Right atrium auricular region (tissue), 2 donors: ENCODE data around the gene FIGNL2. TPM values are rescaled to one million over a fixed set of nuclear protein-coding genes. Genes with fewer than 3 reads are reported as not detected.

Experiments used
- DNase-seq: peaks from one replicate; pipeline ENCODE4 v3.0.0-alpha.2; 2019; ENCODE audit warnings: low spot score
- H3K27ac ChIP-seq, 2 donors: fragments of 200-600 bp; sonication (generic); 1 replicate in 1 of 2; 2 replicates in 1 of 2; pipeline ENCODE4 v1.5.1; 2016 to 2019
- H3K27me3 ChIP-seq, 2 donors: fragments of 200-600 bp; sonication (generic); one replicate each; pipeline versions ENCODE4 v1.5.1 to v1.6.0; 2017 to 2019
- H3K36me3 ChIP-seq: fragments of 200-600 bp; sonication (generic); one replicate; pipeline ENCODE4 v1.5.1; 2016
- H3K4me1 ChIP-seq, 2 donors: fragments of 200-600 bp; sonication (generic); one replicate each; pipeline versions ENCODE4 v1.5.1 to v1.6.0; 2017 to 2019
- H3K4me3 ChIP-seq, 2 donors: fragments of 200-600 bp; sonication (generic); 1 replicate in 1 of 2; 2 replicates in 1 of 2; pipeline ENCODE4 v1.5.1; 2017 to 2019; ENCODE audit warnings: mild to moderate bottlenecking in 1 of 2, moderate library complexity in 1 of 2
- H3K9me3 ChIP-seq, 2 donors: fragments of 200-600 bp; sonication (generic); one replicate each; pipeline ENCODE4 v1.5.1; 2019
- CTCF ChIP-seq, 2 donors: fragments of 200-600 bp; sonication (generic); IDR thresholded peaks; one replicate each; pipeline ENCODE4 v1.5.1; 2019; ENCODE audit warnings: antibody characterized with exemption in 2 of 2
- total RNA-seq, 2 donors: library from RNA; depleted of rRNA; stranded (reverse); fragments of >200 nt; gene quantifications; one replicate each; pipeline ENCODE4 v1.1.0, GENCODE V29; 2016

FIGNL2 gene
- total RNA-seq, 2 donors from 2014 or later, result 0.19 to 0.24 TPM

- Histone ChIP-seq H3K4me3 (no peak overlapping the region), H3K4me1 (peaks cover 0 to 12% of the 10 kb centered on the region in 2 donors), H3K9me3 (no peaks in the 10 kb centered on the region), H3K36me3 (no peaks in the 10 kb centered on the region), H3K27ac (no peak overlapping the region), H3K27me3 (no peaks in the 10 kb centered on the region)
- TF ChIP-seq CTCF (IDR thresholded peaks at IDR 0.05), result no peak
- DNase-seq, result no peak
Measured at GRCh38 chr12:51838036-51838435, 10.5 kb downstream of the FIGNL2 start.

GRCh38 chr12:51837286-51837685 is 11.2 kb downstream of the FIGNL2 start:
- H3K36me3 ChIP-seq, result no peaks in the 10 kb centered on the region
- no peaks in the 10 kb centered on the region for H3K27me3 ChIP-seq
- no peaks in the 10 kb centered on the region for H3K9me3 ChIP-seq
- H3K4me1 ChIP-seq, result peaks cover 0 to 12% of the 10 kb centered on the region in 2 donors
- TF ChIP-seq CTCF (IDR thresholded peaks at IDR 0.05), result no peak
- no peak overlapping the region for H3K27ac ChIP-seq
- DNase-seq, result no peak
- no peak overlapping the region for H3K4me3 ChIP-seq

GRCh38 chr12:51836827-51837173 is 11.7 kb downstream of the FIGNL2 start:
- DNase-seq, result no peak
- Histone ChIP-seq H3K36me3 (no peaks in the 10 kb centered on the region), H3K9me3 (no peaks in the 10 kb centered on the region), H3K4me1 (peaks cover 0 to 12% of the 10 kb centered on the region in 2 donors), H3K4me3 (no peak overlapping the region), H3K27me3 (no peaks in the 10 kb centered on the region), H3K27ac (no peak overlapping the region)
- no peak for TF ChIP-seq CTCF (IDR thresholded peaks at IDR 0.05)

- peaks cover 0 to 12% of the 10 kb centered on the region in 2 donors for H3K4me1 ChIP-seq
- no peak for TF ChIP-seq CTCF (IDR thresholded peaks at IDR 0.05)
- DNase-seq, result no peak
- no peaks in the 10 kb centered on the region for H3K27me3 ChIP-seq
- H3K27ac ChIP-seq, result no peak overlapping the region
- H3K4me3 ChIP-seq, result no peak overlapping the region
- H3K36me3 ChIP-seq, result no peaks in the 10 kb centered on the region
- H3K9me3 ChIP-seq, result no peaks in the 10 kb centered on the region
Measured at GRCh38 chr12:51836041-51836826, 12.3 kb downstream of the FIGNL2 start.

GRCh38 chr12:51834411-51834810 is 14.1 kb downstream of the FIGNL2 start:
- no peak for TF ChIP-seq CTCF (IDR thresholded peaks at IDR 0.05)
- no peak overlapping the region for H3K27ac ChIP-seq
- H3K27me3 ChIP-seq, result no peaks in the 10 kb centered on the region
- no peaks in the 10 kb centered on the region for H3K36me3 ChIP-seq
- peaks cover 0 to 10% of the 10 kb centered on the region in 2 donors for H3K4me1 ChIP-seq
- H3K9me3 ChIP-seq, result no peaks in the 10 kb centered on the region
- H3K4me3 ChIP-seq, result no peak overlapping the region
- DNase-seq, result no peak
